Naive thymus-derived CD4-positive, alpha-beta T cell (primary cell): Measurements from ENCODE around the gene PRIMPOL. TPM values are rescaled to one million over a fixed set of nuclear protein-coding genes. Genes with fewer than 3 reads are reported as not detected.

Experiments
- ATAC-seq: fragments of 150-1000 bp; cut with Tn5 transposase; 2 replicates; pipeline ENCODE4 v1.10.0; 2021; ENCODE audit warnings: mild to moderate bottlenecking, moderate library complexity
- CTCF ChIA-PET: fragments of 350-600 bp; sonication (Branson Sonifier 250); formaldehyde crosslinking; loops from one replicate; lab custom pipeline; 2021; ENCODE audit warnings: antibody characterized with exemption; lab: Charles Lee
- POLR2A ChIA-PET: fragments of 350-600 bp; sonication (Branson Sonifier 250); formaldehyde crosslinking; loops from one replicate; lab custom pipeline; 2021; ENCODE audit warnings: antibody characterized with exemption, inconsistent platforms; lab: Charles Lee
- DNase-seq, 9 donors: peaks; one replicate each; pipeline versions ENCODE4 v3.0.0 to v3.0.0-alpha.2; 2020 to 2022; ENCODE audit warnings: mixed read lengths in 1 of 9
- H3K27ac ChIP-seq: one replicate; pipeline ENCODE4 v1.7.0; 2013; ENCODE audit warnings: mild to moderate bottlenecking, low read depth, low read length, moderate library complexity
- H3K27me3 ChIP-seq, 2 donors: one replicate each; pipeline ENCODE4 v1.7.0; 2013; ENCODE audit warnings: low read length in 2 of 2, mild to moderate bottlenecking in 2 of 2, moderate library complexity in 2 of 2; ENCODE audit not compliant: control insufficient read depth in 2 of 2, insufficient read depth in 2 of 2
- H3K36me3 ChIP-seq, 3 experiments: 1 replicate in 2 of 3; 2 replicates in 1 of 3; pipeline ENCODE4 v1.7.0; 2013; ENCODE audit warnings: low read length in 3 of 3, mild to moderate bottlenecking in 3 of 3, moderate library complexity in 1 of 3; ENCODE audit not compliant: insufficient read depth in 3 of 3, control insufficient read depth in 2 of 3
- H3K4me1 ChIP-seq, 2 donors: one replicate each; pipeline ENCODE4 v1.7.0; 2013; ENCODE audit warnings: low read length in 2 of 2, mild to moderate bottlenecking in 2 of 2, moderate library complexity in 1 of 2; ENCODE audit not compliant: control insufficient read depth in 2 of 2, insufficient read depth in 2 of 2
- H3K4me3 ChIP-seq: 2 replicates; pipeline ENCODE4 v1.7.0; 2013; ENCODE audit warnings: mild to moderate bottlenecking, low read length
- H3K9me3 ChIP-seq, 3 experiments: 1 replicate in 2 of 3; 2 replicates in 1 of 3; pipeline ENCODE4 v1.7.0; 2013; ENCODE audit warnings: low read length in 3 of 3; ENCODE audit not compliant: control insufficient read depth in 2 of 3
- H3K27ac Mint-ChIP-seq, 9 donors: one replicate each; pipeline ENCODE4 v1.8.0; 2020 to 2022; ENCODE audit warnings: mixed read lengths in 9 of 9, mild to moderate bottlenecking in 8 of 9, moderate library complexity in 5 of 9, inconsistent platforms in 2 of 9
- H3K27me3 Mint-ChIP-seq, 5 donors: one replicate each; pipeline ENCODE4 v1.8.0; 2021 to 2022; ENCODE audit warnings: mixed read lengths in 5 of 5, mild to moderate bottlenecking in 1 of 5
- H3K36me3 Mint-ChIP-seq, 5 donors: one replicate each; pipeline ENCODE4 v1.8.0; 2020 to 2022; ENCODE audit warnings: mixed read lengths in 5 of 5, mild to moderate bottlenecking in 3 of 5, inconsistent platforms in 1 of 5
- H3K4me1 Mint-ChIP-seq, 7 donors: one replicate each; pipeline ENCODE4 v1.8.0; 2020 to 2022; ENCODE audit warnings: mixed read lengths in 7 of 7, mild to moderate bottlenecking in 3 of 7, inconsistent platforms in 1 of 7
- H3K4me3 Mint-ChIP-seq, 10 donors: one replicate each; pipeline ENCODE4 v1.8.0; 2020 to 2022; ENCODE audit warnings: mild to moderate bottlenecking in 10 of 10, mixed read lengths in 10 of 10, moderate library complexity in 6 of 10, inconsistent platforms in 2 of 10
- H3K9me3 Mint-ChIP-seq, 11 donors: one replicate each; pipeline ENCODE4 v1.8.0; 2020 to 2022; ENCODE audit warnings: mixed read lengths in 11 of 11, mild to moderate bottlenecking in 4 of 11, inconsistent platforms in 1 of 11, moderate library complexity in 1 of 11
- intact Hi-C, 2 donors: fragments of 100-400 bp; cut with micrococcal nuclease; formaldehyde crosslinking; loops; one replicate each; pipeline ENCODE4 v1.15.1; 2023
- polyA plus RNA-seq, 2 donors: library from polyadenylated mRNA; unstranded; fragments of 300-500 nt; fragmentation: Illumina TruSeq; gene quantifications; one replicate each; pipeline ENCODE4 v1.2.3, GENCODE V29; 2021
- total RNA-seq, 6 experiments: library from RNA in 5 of 6; stranded (reverse) in 5 of 6; gene quantifications; 1 replicate in 5 of 6; 2 replicates in 1 of 6; pipeline ENCODE4 v1.2.3 and lab custom pipeline; 2021 to 2026

Gene PRIMPOL
- total and polyA plus RNA-seq, 7 experiments from 2014 or later, result 12.1 to 19.3 (median 16.5) TPM

DNA sequence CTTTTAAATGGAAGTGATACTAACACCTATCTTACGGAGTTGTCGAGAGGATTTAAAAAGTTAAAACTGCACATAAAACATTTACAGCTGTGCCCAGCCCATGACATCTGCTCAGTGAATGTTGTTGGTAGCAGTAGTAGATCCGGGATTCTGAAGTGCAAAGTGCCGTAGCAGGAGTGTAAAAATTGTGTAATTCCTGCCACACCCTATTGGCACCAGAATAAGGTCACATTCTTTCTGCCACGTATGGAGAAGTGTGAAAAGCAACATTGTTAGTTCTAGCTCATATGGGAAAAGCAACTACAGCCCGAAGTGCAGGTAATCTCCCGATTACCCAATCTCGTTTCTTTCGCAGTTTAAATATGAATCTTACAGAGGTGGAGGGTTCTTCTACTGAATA is 31.2 kb downstream of the PRIMPOL start:
- no peak overlapping the region for H3K27ac ChIP-seq
- ATAC-seq, result no peak
- intact Hi-C loops, result no loop called here
- H3K4me3 ChIP-seq, result no peak overlapping the region
- H3K9me3 ChIP-seq, result no peaks in the 10 kb centered on the region
- no peaks in the 10 kb centered on the region for H3K27me3 ChIP-seq
- no peaks in the 10 kb centered on the region for H3K9me3 Mint-ChIP-seq
- no peak overlapping the region for H3K4me3 Mint-ChIP-seq
- ChIA-PET CTCF (no interaction called here), POLR2A (no interaction called here)
- H3K4me1 ChIP-seq, result no peaks in the 10 kb centered on the region
- no peak for DNase-seq
- H3K27ac Mint-ChIP-seq, result no peak overlapping the region
- H3K27me3 Mint-ChIP-seq, result no peaks in the 10 kb centered on the region
- no peaks in the 10 kb centered on the region for H3K36me3 ChIP-seq
- peaks cover 0 to 19% (median 14%) of the 10 kb centered on the region in 5 donors for H3K36me3 Mint-ChIP-seq
- peaks cover 0 to 11% (median 7%) of the 10 kb centered on the region in 7 donors for H3K4me1 Mint-ChIP-seq

DNA sequence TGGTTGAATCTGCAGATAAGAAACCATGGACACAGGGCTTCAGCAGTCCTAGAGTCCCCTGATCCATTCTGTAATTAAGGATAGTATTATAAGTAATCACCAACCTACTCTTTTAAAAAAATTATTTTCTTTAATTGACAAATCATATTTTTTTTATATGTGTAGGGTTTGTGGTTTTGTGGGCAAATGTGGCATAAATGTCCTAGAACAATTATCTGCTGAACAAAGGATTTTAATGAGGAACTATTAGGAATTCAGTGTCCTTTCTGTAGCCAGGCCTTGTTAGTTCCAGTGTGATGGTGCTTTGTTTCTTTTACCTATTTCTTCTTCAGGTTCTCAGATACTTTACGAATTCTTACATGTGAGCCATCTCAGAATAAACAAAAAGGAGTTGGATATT is 32.4 kb downstream of the PRIMPOL start:
- CTCF ChIA-PET, result no interaction called here
- no peak for DNase-seq
- POLR2A ChIA-PET, result no interaction called here
- peaks cover 0 to 11% (median 7%) of the 10 kb centered on the region in 7 donors for H3K4me1 Mint-ChIP-seq
- no peaks in the 10 kb centered on the region for H3K27me3 Mint-ChIP-seq
- intact Hi-C loops, result no loop called here
- Histone ChIP-seq H3K27me3 (no peaks in the 10 kb centered on the region), H3K4me1 (no peaks in the 10 kb centered on the region), H3K36me3 (peaks cover 0 to 3% (median 0%) of the 10 kb centered on the region in 3 experiments), H3K27ac (no peak overlapping the region), H3K4me3 (no peak overlapping the region), H3K9me3 (no peaks in the 10 kb centered on the region)
- no peaks in the 10 kb centered on the region for H3K9me3 Mint-ChIP-seq
- H3K4me3 Mint-ChIP-seq, result no peak overlapping the region
- no peak overlapping the region for H3K27ac Mint-ChIP-seq
- no peak for ATAC-seq
- H3K36me3 Mint-ChIP-seq, result peaks cover 0 to 24% (median 14%) of the 10 kb centered on the region in 5 donors

DNA sequence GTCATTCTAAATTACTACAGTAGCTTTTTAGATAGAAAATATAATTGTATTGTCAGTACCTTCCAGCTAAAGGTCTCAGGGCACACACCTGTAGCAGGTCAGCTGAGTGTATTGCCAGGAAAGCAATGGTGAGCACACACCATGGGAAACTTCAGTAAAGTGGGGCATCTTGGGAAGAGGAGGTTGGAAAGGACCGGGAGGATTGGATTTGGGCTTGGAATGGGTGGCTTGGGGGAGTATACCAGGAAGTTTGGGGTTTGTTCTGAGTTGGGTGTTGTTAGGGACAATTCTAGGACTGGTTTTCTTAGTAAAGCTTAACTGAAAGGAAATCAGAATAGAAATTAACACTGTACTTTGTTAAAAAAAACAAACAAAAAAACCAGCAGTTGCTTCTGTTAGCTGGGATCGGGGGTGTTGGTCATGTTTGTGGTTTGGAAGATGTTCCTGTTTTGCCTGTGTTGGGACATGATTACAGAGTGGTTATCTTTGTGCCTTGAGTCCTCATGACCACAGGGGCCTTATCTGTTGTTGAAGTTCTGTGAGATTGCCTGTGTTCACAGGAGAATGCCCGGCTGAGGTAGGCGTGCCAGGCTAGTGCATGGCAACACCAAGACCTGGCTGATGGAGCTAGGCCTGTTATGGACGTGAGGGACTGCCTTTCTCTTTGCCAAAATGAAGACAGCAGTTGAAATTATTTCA is 35.1 kb downstream of the PRIMPOL start:
- ChIA-PET POLR2A (no interaction called here), CTCF (interaction anchor here (0.9 kb wide), 1 partner anchor 16 kb away, joined by 3 read pairs; no protein-coding TSS in a partner anchor)
- no peaks in the 10 kb centered on the region for H3K4me1 ChIP-seq
- DNase-seq, result no peak
- H3K36me3 Mint-ChIP-seq, result peaks cover 0 to 30% (median 14%) of the 10 kb centered on the region in 5 donors
- peak overlapping the region in 1 of 10 donors; percentile 23 for H3K4me3 Mint-ChIP-seq
- H3K27ac ChIP-seq, result no peak overlapping the region
- H3K4me3 ChIP-seq, result no peak overlapping the region
- H3K27ac Mint-ChIP-seq, result peak overlapping the region in 3 of 9 donors; percentile 13 to 53 (median 50)
- no peaks in the 10 kb centered on the region for H3K9me3 Mint-ChIP-seq
- peak; percentile 86 for ATAC-seq
- intact Hi-C loops, result no loop called here
- peaks cover 0 to 21% (median 7%) of the 10 kb centered on the region in 7 donors for H3K4me1 Mint-ChIP-seq
- H3K27me3 ChIP-seq, result no peaks in the 10 kb centered on the region
- H3K9me3 ChIP-seq, result no peaks in the 10 kb centered on the region
- no peaks in the 10 kb centered on the region for H3K27me3 Mint-ChIP-seq
- H3K36me3 ChIP-seq, result peaks cover 0 to 4% (median 0%) of the 10 kb centered on the region in 3 experiments

DNA sequence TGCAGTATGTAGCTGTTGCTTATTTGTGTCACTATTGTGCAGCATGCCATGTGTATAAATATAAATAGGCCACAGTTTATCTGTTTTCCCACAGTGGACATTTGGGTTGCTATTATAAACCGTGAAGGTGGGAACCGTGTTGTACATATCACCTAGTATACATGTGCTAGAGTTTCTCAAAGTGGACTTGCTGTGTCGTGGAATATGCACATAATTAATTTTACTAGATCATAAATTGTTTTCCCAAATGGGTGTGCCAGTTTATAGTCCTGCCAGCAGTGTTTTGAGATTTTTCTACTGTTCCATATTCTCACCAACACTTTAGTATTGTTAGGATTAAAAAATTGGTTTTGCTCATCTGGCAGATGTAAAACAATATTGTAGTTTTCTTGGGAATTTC is 38.5 kb downstream of the PRIMPOL start:
- Mint-ChIP-seq H3K9me3 (peaks cover 0 to 2% (median 0%) of the 10 kb centered on the region in 11 donors), H3K4me3 (no peak overlapping the region), H3K27ac (no peak overlapping the region), H3K27me3 (no peaks in the 10 kb centered on the region), H3K4me1 (peaks cover 0 to 22% (median 7%) of the 10 kb centered on the region in 7 donors), H3K36me3 (peaks cover 0 to 34% (median 19%) of the 10 kb centered on the region in 5 donors)
- ChIA-PET CTCF (interaction anchor here (0.6 kb wide), 1 partner anchor 43 kb away, joined by 3 read pairs; no protein-coding TSS in a partner anchor), POLR2A (interaction anchor here (0.6 kb wide), 1 partner anchor 34 kb away, joined by 3 read pairs; no protein-coding TSS in a partner anchor)
- no peak for ATAC-seq
- no peak for DNase-seq
- Histone ChIP-seq H3K36me3 (peaks cover 0 to 4% (median under 1%) of the 10 kb centered on the region in 3 experiments), H3K9me3 (no peaks in the 10 kb centered on the region), H3K27ac (no peak overlapping the region), H3K4me1 (no peaks in the 10 kb centered on the region), H3K27me3 (no peaks in the 10 kb centered on the region), H3K4me3 (no peak overlapping the region)
- intact Hi-C loops, result no loop called here

DNA sequence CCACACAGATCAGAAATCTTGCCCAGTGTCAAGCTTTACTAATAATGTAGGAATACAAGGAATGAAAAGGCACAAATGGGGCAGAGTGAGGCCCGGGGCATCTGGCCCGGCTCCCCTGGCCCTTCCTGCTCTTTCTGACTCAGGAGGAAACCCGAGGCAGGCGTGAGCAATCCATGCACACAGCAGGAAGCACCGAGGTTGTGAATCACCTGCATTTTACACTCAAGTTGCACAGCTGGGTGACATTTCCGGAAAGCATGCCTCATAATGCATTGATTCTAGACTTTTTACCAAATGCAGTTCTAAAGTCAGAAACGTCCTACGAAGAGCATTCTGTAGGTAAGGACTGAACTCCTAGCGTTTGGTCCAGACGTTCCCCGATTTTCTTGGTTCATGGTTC is 38.9 kb downstream of the PRIMPOL start:
- CTCF ChIA-PET, result no interaction called here

DNA sequence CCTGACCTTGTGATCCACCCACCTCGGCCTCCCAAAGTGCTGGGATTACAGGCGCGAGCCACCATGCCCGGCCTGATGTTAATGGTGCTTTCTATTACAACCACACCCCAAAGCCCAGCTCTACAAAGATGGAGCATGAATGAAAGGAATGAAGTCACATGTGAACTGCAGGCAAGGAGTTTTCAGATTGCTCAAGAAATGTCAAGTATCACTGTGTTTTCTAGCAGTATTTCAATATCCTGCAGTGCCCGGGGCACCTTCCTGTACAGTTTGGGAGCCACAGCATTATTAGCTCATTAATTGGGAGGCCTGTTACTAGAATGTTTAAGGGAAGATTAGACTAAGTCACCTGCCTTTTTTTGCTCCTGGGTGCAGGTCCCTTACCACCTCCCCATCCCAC is 40.1 kb downstream of the PRIMPOL start:
- ChIA-PET CTCF (no interaction called here), POLR2A (no interaction called here)
- Mint-ChIP-seq H3K27ac (no peak overlapping the region), H3K27me3 (no peaks in the 10 kb centered on the region), H3K9me3 (peaks cover 0 to 2% (median 0%) of the 10 kb centered on the region in 11 donors), H3K4me3 (no peak overlapping the region), H3K4me1 (peaks cover 0 to 21% (median 2%) of the 10 kb centered on the region in 7 donors), H3K36me3 (peaks cover 0 to 46% (median 25%) of the 10 kb centered on the region in 5 donors)
- DNase-seq (no peak), ATAC-seq (no peak)
- Histone ChIP-seq H3K27ac (no peak overlapping the region), H3K36me3 (peaks cover 4 to 11% (median 6%) of the 10 kb centered on the region in 3 experiments), H3K9me3 (no peaks in the 10 kb centered on the region), H3K27me3 (no peaks in the 10 kb centered on the region), H3K4me3 (no peak overlapping the region), H3K4me1 (no peaks in the 10 kb centered on the region)
- intact Hi-C loops, result no loop called here

More for the DNA sequence above, 38.9 kb downstream of the PRIMPOL start:
- H3K9me3 Mint-ChIP-seq, result peaks cover 0 to 2% (median 0%) of the 10 kb centered on the region in 11 donors
- ATAC-seq (no peak), DNase-seq (no peak)
- no peak overlapping the region for H3K4me3 ChIP-seq
- H3K4me1 Mint-ChIP-seq, result peaks cover 0 to 22% (median 7%) of the 10 kb centered on the region in 7 donors
- no peak overlapping the region for H3K4me3 Mint-ChIP-seq
- H3K36me3 ChIP-seq, result peaks cover 0 to 5% (median 4%) of the 10 kb centered on the region in 3 experiments
- H3K27me3 ChIP-seq, result no peaks in the 10 kb centered on the region
- no peaks in the 10 kb centered on the region for H3K27me3 Mint-ChIP-seq
- H3K27ac ChIP-seq, result no peak overlapping the region
- no peaks in the 10 kb centered on the region for H3K4me1 ChIP-seq
- H3K9me3 ChIP-seq, result no peaks in the 10 kb centered on the region
- peaks cover 0 to 38% (median 20%) of the 10 kb centered on the region in 5 donors for H3K36me3 Mint-ChIP-seq
- POLR2A ChIA-PET, result no interaction called here
- intact Hi-C loops, result no loop called here
- H3K27ac Mint-ChIP-seq, result no peak overlapping the region
